Vagina (tissue), 2 donors: ENCODE results near the gene SLC36A3.

ENCODE experiments used
- CTCF ChIP-seq, 3 experiments: fragments of 450-650 bp in 2 of 3; fragments of 200-600 bp in 1 of 3; sonication (generic) in 1 of 3; IDR thresholded peaks; one replicate each; pipeline ENCODE4 v1.5.1; 2017 to 2019; ENCODE audit warnings: antibody characterized with exemption in 3 of 3, mild to moderate bottlenecking in 2 of 3, moderate library complexity in 2 of 3
- POLR2A ChIP-seq, 2 donors: fragments of 450-650 bp; IDR thresholded peaks; one replicate each; pipeline ENCODE4 v1.6.1; 2017; ENCODE audit warnings: antibody characterized with exemption in 2 of 2, mild to moderate bottlenecking in 2 of 2, moderate library complexity in 2 of 2
- POLR2AphosphoS5 ChIP-seq, 2 donors: sonication (generic); formaldehyde crosslinking; IDR thresholded peaks; one replicate each; pipeline ENCODE4 v1.9.0; 2017; ENCODE audit warnings: antibody characterized with exemption in 2 of 2, mild to moderate bottlenecking in 2 of 2, low read depth in 1 of 2; ENCODE audit not compliant: insufficient read depth in 1 of 2

- TF ChIP-seq CTCF (IDR thresholded peaks at IDR 0.05), result no peak
- no peak for TF ChIP-seq POLR2AphosphoS5 (IDR thresholded peaks at IDR 0.05; ENCODE audit: insufficient read depth in 1 of 2, low read depth in 1 of 2)
- no peak for TF ChIP-seq POLR2A (IDR thresholded peaks at IDR 0.05)
Measured at GRCh38 chr5:151296478-151296830, 7.1 kb downstream of the SLC36A3 start.
